Stimulated activated CD8-positive, alpha-beta memory T cell treated with anti-CD3 and anti-CD28 coated beads, Interleukin-4, amount 100 ng/mL, for 48 hours (primary cell): ENCODE measurements around the gene STX1B.
A peak's percentile ranks its signal among the peaks of the same experiment; 100 is the strongest.

ENCODE experiments used
- DNase-seq: peaks from one replicate; pipeline ENCODE4 v3.0.0-alpha.2; 2020

Gene STX1B

DNA sequence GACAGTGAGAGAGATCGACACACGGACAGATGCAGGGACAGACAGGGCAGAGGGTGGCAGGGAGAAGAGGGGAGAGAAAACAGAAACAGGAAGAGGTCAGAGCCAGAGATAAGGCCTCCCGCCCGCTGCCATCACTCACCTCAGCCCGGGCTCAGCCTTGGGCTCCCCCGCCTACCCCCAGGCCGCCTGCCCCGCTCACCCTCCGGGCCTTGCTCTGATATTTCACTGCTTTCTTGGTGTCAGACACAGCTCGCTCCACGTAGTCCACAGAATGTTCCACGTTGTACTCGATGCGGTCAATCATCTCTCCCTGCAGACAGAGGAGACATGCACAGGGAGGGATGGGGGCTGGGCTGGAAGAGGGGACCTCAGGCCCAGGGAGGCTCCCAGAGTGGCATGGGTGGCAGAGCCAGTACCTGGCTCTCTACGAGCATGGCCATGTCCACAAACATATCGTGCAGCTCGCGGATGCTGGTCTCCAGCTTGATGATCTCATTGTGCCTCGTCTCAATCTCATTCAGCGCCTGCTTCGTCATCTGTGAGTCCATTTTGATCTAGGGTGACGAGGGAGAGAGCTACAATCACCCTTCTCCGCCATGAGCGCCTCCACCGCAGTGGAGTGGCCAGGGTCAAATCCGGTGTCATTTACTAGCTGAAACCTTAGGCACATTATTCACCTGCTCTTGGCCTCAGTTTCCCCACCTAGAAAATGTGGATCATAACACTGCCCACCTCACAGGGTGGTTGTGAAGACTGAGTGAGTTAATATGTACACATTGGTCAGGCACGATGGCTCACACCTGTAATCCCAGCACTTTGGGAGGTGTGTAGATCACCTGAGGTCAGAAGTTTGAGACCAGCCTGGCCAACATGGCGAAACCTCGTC is 17.3 kb downstream of the STX1B start:
- DNase-seq, result no peak

DNA sequence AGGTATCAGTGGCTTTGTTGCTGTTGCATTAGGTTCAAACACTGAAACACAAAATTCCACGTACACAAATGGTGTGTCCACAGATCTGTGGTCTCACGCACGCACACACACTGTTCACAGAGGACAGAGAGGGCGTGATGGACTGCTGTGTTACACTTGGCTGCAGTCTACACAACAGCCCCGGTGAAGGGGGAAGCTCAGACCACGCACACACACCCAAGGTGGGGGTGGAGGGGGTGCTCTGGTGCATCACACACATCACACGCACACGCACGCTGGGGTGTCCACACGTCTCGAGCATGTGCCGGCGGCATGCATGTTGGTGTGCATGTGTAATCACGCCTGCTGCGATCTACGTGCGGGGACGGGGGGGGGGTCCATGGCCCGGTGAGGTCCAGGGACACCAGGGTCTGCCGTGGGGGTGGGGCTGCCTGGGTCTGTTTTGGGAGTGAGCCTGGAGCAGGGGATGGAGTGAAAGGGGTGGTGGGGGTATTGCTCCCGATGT is 18.1 kb downstream of the STX1B start:
- DNase-seq, result no peak

DNA sequence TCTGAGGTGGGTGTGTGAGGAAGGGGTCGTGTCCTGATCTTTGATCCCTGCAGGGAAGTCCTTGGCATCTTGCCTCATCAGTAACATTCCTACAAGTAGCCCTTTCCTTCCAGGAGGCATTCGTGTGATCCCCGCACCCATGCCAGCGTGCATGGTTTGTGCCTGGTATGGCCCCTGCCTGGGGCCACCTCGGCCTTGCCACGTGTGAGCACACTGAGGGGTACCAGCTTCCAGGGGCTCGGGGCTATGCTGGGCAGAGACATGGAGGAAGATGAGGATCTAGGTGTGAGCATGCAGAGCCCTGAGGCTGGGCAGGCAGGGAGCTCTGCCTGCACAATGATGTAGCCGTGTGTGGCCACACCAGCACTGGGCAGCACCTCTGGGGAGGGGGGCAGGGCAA is 19.4 kb downstream of the STX1B start:
- no peak for DNase-seq

DNA sequence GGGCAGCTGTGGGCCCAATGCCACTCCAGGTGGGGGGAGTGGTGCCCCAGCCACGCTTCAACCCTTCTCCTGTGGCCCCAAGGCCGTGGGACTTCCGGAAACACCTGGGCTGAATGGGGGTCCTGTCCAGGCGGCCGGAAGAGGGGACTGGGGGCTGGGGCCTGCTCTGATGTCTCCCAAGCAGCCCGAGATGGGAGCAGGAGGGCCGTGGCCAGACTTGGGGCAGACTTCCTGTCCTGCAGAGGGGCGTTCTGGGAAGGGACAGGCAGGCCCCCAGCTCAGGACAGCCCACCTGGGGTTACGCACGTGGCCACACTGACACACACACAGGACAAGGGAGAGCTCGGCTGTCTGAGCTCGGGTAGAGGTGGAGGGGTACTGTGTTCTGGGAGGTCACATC is 20.3 kb downstream of the STX1B start:
- DNase-seq, result no peak

DNA sequence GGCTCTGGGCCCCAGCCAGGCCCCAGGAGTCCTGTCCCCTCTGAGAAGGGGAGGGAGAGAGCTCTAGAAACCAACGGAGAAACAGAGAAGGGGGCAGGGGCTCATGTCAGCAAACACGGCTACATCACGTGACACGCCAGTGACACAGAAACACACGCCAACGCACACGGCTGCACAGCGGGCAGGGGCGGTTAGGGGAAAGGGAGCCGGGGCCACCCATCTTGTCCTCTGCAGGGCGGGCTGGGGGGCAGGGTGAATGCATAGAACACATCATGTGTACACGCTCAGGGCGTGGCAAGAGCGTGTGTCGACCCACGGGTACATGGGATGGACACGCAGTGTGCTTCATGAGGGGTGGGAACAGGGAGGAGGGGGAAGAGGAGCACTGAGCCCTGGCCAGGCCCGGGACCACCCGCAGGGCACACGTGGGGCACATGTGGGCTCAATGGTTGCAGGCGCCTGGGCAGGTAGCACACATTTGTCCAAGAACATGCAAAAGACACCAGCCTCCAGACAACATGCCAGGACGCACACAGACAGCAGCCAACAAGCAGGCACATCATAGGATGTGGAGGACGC is 20.9 kb downstream of the STX1B start:
- DNase-seq, result no peak

DNA sequence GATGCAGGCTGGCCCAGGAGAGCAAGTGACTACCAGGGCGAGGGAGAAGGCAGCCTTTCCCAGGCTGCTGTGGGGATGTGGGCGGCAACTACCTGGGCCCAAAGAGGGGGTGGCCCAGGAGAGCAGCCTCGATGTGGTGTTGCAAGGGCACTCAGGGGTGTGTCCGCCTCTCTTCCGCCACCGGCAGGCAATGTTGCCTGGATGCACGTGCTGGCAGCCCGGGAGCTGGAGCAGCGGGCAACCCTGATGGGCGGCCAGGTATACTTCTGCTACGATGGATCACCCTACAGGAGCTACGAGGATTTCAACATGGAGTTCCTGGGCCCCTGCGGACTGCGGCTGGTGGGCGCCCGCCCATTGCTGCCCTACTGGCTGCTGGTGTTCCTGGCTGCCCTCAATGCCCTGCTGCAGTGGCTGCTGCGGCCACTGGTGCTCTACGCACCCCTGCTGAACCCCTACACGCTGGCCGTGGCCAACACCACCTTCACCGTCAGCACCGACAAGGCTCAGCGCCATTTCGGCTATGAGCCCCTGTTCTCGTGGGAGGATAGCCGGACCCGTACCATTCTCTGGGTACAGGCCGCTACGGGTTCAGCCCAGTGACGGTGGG is 22.8 kb downstream of the STX1B start:
- DNase-seq, result no peak

DNA sequence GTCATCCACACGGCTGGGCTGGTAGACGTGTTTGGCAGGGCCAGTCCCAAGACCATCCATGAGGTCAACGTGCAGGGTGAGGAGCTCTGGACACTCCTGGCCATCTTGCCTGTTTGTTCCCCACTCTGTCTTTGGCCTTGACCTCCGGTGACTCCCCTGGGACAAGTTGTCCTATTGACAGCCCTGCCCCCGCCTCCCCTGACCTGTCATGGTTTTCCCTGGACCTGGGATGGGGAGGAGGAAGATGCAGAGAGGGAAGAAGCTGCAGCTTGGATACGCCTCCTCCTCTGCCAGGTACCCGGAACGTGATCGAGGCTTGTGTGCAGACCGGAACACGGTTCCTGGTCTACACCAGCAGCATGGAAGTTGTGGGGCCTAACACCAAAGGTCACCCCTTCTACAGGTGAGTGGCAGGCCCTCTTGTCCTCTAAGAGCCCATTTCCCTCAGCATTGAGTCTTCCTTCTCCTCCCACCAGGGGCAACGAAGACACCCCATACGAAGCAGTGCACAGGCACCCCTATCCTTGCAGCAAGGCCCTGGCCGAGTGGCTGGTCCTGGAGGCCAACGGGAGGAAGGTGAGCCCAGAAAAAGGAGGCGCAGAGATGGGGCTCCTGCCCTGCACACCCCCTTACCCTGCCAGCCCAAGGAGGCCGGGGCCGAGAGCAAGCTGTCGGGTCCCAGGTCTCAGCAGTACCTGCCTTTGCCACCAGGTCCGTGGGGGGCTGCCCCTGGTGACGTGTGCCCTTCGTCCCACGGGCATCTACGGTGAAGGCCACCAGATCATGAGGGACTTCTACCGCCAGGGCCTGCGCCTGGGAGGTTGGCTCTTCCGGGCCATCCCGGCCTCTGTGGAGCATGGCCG is 24.1 kb downstream of the STX1B start:
- no peak for DNase-seq

DNA sequence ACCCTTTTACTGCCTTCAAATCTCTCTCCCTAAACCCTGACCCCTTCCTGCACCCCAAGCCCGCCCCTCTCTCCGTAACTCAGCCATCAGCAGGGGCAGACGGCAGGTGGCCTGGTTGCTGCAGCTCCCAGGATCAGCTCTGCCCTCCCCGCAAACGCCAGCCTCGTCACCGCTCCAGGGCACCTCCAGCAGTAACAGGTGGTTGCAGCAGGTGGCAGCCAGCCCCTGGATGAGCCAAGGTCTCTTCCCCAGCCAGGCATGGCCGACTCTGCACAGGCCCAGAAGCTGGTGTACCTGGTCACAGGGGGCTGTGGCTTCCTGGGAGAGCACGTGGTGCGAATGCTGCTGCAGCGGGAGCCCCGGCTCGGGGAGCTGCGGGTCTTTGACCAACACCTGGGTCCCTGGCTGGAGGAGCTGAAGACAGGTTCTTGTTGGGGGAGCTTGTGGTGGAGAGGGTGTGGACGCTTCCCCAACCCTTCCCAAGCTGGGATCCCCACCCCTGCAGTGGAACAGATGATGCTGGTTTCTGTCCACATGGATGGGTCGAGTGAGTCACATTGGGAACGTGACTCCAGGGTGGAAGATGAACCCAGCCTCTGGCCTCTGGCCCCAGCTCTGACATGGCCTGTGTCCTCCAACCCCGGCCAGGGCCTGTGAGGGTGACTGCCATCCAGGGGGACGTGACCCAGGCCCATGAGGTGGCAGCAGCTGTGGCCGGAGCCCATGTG is 24.9 kb downstream of the STX1B start:
- DNase-seq, result no peak

DNA sequence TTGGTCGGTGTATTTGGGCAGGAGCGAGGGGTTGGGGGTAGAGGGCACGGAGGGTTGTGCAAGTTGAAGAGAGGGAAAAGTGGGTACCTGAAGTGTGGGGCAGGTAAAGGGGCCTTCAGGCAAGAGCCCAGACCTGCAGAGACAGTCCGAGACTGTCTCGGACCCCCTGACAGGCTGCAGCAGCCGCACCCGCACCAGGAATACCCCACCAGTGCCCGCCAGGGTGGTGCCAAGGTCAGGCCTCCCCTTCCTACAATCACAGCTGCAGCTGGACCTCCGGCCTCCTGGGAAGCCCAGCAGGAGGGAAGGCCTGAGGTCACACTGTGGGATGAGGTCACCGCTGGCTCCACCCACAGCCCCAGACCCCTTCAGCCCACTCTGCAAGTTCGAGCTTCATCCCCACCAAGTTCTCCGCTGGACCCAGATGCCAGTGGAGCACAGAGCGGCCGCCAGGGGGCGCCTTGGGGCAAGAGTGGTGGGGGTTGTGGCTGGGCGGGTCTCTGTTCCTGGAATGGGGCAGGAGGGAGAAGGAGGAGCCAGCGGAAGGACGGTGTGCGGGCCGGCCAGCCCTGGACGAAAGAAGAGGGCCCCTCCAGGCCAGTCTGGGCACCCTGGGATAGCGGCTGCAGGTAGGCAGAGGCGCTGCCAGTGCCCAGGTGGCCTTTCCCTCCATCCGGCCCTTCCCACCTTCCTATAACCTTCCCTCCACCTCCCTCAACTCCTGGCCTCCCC is 25.6 kb downstream of the STX1B start, which contains the start of gene HSD3B7:
HSD3B7 (plus strand) TSS at position 539 of the 732 bp plus-strand sequence. CDS start 452 bp downstream, outside the sequence.
- peak; percentile 94 for DNase-seq

DNA sequence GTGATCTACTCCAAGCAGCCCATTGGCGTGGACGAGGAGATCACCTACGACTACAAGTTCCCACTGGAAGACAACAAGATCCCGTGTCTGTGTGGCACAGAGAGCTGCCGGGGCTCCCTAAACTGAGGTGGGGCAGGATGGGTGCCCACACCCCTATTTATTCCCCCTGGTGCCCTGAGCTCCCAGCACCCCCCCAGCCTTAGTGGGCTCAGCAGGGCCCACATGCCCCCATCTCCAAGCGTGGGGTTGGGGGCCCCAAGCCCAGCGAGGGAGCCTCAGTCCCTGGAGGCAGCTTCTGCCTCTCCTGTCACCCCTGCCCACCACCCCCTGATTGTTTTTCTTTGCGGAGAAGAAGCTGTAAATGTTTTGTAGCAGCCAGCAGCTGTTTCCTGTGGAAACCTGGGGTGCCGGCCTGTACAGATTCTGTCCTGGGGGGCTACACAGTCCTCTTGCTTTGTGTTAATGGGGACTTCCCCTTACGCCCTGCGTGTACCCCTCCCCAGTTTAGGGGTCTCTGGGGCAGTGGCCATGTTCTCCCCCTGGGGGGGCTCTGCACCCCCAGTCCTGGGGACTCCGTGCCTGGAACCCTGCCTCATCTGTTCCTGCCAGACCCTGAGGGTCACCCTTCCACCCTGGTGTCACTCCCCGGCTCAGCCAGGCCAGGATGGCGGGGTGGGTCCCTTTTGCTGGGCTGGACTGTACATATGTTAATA is 26.4 kb downstream of the STX1B start:
- DNase-seq, result no peak

DNA sequence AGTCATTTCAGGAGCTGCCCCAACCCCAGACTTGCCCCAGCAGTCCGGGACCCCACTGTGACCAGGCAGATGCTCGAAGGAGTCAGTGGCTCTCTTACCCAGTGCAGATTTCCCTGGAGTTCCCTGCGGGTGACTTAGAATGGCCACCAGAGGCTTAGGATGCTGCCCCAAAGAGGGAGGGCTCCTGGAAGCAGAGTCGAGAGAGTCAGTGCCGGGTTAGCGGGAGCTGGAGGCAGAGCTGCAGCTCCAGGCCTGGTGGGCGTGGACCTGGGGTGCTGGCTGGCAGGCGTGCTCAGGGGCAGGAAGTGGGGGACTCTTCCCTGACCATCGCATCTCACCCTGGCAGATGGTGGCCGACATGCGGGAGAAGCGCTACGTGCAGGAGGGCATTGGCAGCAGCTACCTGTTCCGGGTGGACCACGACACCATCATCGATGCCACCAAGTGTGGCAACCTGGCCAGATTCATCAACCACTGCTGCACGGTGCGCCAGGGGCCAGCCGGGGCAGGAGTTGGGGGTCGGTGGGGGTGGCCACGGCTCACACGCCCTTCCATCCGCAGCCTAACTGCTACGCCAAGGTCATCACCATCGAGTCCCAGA is 27.0 kb downstream of the STX1B start:
- no peak for DNase-seq

DNA sequence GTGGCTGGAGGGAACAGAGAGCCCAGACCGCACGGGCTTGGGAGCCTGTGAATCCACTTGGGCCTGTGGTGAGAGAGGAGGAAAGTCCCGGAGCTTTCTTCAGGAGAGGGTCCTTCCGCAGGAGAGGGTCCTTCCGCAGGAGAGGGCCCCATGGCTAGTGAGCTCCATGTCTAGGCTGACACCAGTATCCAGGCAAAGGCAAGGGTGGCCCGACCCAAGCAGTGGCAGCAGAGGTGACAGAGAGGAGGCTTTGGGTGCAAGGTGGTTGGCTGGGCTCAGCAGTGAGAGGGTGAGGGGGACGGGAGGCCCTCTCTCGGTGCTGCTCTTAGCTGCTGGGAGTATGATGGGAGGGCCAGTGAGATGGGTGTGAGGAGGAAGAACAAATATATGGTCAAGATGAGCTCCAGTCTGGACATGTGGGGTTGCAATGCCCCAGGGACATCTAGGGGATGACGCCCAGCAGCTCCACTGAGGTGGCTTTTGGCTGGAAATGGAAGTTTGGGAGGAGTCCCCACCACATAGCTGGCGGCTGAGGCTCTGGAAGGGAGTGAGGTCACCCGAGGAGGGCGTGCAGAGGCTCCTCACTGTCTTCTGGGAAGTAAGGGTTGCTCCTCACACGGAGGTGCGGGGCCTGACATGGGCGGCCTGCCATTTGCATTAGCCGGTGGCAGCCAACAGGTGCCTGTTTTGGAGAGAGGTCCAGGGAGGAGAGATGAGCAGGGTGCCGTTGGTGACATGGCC is 27.7 kb downstream of the STX1B start:
- DNase-seq, result no peak

DNA sequence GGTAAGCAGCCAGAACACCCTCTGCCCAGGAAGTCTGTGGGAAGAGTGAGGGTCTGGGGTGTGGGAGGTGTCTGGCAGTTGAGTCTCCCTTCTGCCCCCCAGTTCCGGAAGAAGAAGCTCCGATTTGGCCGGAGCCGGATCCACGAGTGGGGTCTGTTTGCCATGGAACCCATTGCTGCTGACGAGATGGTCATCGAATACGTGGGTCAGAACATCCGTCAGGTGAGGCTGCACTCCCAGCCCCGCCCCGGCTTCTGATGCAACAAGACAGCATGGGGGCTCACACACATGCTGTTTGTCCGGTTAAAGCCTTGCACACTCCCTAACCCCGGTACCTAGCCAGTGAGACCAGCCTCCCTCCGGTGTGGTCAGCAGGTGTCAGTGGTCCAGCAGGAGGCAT is 29.5 kb downstream of the STX1B start:
- no peak for DNase-seq

DNA sequence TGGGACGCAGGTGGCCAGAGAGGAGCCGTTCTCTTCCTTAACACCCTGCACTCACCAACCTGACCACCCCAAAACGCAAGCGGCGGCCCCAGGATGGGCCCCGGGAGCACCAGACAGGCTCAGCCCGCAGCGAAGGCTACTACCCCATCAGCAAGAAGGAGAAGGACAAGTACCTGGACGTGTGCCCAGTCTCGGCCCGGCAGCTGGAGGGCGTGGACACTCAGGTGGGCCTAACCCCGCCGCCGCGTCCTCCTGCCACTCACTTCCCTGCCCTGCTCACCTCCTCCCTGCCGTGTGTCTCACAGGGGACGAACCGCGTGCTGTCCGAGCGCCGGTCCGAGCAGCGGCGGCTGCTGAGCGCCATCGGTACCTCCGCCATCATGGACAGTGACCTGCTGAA is 30.0 kb downstream of the STX1B start:
- DNase-seq, result no peak

DNA sequence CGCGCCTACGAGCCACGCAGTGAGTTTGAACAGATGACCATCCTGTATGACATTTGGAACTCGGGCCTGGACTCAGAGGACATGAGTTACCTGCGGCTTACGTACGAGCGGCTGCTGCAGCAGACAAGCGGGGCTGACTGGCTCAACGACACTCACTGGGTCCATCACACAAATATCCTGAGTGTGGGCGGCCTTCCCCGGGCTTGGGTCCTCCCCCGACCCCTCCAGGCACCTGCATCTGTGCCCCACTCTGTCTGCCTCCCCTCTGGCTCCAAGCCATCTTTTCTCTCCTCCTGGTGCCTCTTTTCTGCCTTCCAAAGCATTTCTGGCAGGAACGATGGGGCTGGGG is 30.4 kb downstream of the STX1B start:
- no peak for DNase-seq

DNA sequence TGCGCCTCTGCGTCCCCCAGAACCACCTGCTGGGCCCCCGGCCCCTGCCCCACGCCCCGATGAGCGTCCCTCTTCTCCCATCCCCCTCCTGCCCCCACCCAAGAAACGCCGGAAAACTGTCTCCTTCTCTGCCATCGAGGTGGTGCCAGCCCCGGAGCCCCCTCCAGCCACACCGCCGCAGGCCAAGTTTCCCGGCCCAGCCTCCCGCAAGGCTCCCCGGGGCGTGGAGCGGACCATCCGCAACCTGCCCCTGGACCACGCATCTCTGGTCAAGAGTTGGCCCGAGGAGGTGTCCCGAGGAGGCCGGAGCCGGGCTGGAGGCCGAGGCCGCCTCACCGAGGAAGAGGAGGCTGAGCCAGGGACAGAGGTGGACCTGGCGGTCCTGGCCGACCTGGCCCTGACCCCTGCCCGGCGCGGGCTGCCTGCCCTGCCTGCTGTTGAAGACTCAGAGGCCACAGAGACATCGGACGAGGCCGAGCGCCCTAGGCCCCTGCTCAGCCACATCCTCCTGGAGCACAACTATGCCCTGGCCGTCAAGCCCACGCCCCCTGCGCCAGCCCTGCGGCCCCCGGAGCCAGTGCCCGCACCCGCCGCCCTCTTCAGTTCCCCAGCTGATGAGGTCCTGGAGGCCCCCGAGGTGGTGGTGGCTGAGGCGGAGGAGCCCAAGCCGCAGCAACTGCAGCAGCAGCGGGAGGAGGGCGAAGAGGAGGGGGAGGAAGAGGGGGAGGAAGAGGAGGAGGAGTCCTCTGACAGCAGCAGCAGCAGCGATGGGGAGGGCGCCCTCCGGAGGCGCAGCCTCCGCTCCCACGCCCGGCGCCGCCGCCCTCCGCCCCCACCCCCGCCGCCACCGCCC is 31.0 kb downstream of the STX1B start:
- DNase-seq, result no peak

DNA sequence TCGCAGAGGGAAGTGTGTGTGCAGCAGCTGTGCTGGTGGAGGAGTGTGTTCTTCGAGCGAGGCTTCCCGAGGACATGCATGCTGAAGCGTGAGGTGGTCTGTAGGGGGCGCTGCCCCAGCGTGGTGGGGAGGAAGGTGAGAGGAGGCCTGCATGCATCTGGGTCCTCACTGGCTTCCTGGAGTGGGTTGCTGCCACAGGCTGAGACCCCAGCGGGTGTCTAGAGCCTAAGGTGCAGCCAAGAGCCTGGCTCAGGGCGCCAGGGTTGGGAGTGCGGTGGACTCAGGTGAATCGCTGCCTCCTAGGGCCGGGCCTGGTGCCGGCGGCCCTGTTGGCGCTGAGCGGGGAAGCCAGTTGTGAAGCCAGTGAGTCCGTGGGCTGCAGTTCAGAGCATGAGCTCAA is 32.9 kb downstream of the STX1B start:
- DNase-seq, result peak; percentile 61

DNA sequence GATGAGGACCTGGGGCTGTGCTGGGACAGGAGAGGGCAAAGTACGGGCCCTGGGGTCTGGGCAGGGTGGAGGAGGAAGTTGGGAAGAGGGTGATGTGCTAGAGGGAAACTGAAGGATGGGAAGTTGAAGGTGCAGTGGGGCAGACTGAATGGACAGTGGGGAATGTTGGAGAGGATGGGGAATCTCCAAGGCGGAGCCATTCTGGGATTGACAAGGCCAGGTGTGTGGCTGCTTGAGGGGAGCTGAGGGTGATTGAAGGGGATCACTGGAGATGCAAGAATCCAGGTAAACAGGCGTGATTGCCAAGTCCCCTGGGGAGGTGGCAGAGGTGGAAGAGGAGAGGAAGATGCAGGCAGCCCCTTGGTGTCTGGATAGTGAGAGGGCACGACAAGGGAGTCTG is 34.0 kb downstream of the STX1B start:
- DNase-seq, result no peak

DNA sequence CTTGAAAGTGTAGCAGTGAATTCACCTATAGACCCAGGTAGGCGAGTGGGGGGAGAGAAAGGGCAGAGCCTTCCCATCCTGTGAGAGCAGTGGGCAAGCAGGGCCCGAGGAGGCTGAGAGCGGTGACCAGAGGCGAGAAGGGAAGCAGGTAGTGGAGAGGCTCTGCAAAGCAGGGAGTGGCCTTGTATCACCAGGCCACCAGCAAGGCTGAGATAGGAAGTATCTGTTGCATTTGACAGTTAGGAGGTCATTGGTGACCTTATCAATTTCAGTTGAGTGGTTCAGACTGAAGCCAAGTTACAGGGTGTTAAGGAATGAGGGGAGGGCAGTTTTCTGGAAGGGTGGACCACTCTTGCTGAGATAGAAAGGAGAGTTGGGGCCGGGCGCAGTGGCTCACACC is 36.1 kb downstream of the STX1B start:
- no peak for DNase-seq
